PC-3 (cell line): ENCODE data around the gene KCND3. TPM values are rescaled to one million over a fixed set of nuclear protein-coding genes. Genes with fewer than 3 reads are reported as not detected.

ENCODE experiments used
- ATAC-seq: fragments of 200-7000 bp; cut with Tn5 transposase; 2 replicates; pipeline ENCODE4 v1.9.1; 2020; ENCODE audit warnings: mild to moderate bottlenecking, moderate library complexity
- BruUV-seq: library from RNA; stranded (reverse); fragments of 400-500 nt; replicated peaks from 2 replicates; lab custom pipeline; 2021; lab: Mats Ljungman, UMichigan
- CTCF ChIA-PET: fragments of 300-600 bp; sonication (Branson Sonifier 250); formaldehyde crosslinking; loops from one replicate; lab custom pipeline; 2022; ENCODE audit warnings: antibody characterized with exemption; lab: Charles Lee
- POLR2A ChIA-PET: fragments of 300-600 bp; sonication (Branson Sonifier 250); formaldehyde crosslinking; loops from one replicate; lab custom pipeline; 2022; ENCODE audit warnings: antibody characterized with exemption; ENCODE audit not compliant: unreplicated experiment; lab: Charles Lee
- DNase-seq: peaks from one replicate; pipeline ENCODE4 v3.0.0-alpha.2; 2015
- H2AFZ ChIP-seq: fragments of 300-600 bp; sonication (generic); 2 replicates; pipeline ENCODE4 v1.6.0; 2016; ENCODE audit warnings: antibody characterized with exemption, low read length
- H3F3A ChIP-seq: fragments of 300-600 bp; sonication (generic); one replicate; pipeline ENCODE4 v1.6.0; 2017; ENCODE audit warnings: antibody characterized with exemption, low read length, control low read depth, mild to moderate bottlenecking; ENCODE audit not compliant: unreplicated experiment
- H3K27ac ChIP-seq: fragments of 300-600 bp; sonication (generic); 2 replicates; pipeline ENCODE4 v1.5.1; 2016; ENCODE audit warnings: mild to moderate bottlenecking, low read length
- H3K27me3 ChIP-seq: fragments of 300-600 bp; sonication (generic); 2 replicates; pipeline ENCODE4 v1.6.1; 2016; ENCODE audit warnings: low read length, mixed read lengths
- H3K36me3 ChIP-seq: fragments of 300-600 bp; sonication (generic); 2 replicates; pipeline ENCODE4 v1.6.1; 2016; ENCODE audit warnings: low read depth, mixed run types, low read length, mixed read lengths
- H3K4me1 ChIP-seq: fragments of 300-600 bp; sonication (generic); 2 replicates; pipeline ENCODE4 v1.5.1; 2016; ENCODE audit warnings: low read length; ENCODE audit not compliant: insufficient read depth
- H3K4me2 ChIP-seq: fragments of 300-600 bp; sonication (generic); 2 replicates; pipeline ENCODE4 v1.6.0; 2016; ENCODE audit warnings: low read length
- H3K4me3 ChIP-seq: fragments of 300-600 bp; sonication (generic); 2 replicates; pipeline ENCODE4 v1.5.1; 2016; ENCODE audit warnings: mild to moderate bottlenecking, low read length, mixed read lengths
- H3K79me2 ChIP-seq: fragments of 300-600 bp; sonication (generic); 2 replicates; pipeline ENCODE4 v1.6.1; 2017; ENCODE audit warnings: low read length, mixed read lengths
- H3K9ac ChIP-seq: fragments of 300-600 bp; sonication (generic); 2 replicates; pipeline ENCODE4 v1.6.0; 2016; ENCODE audit warnings: mild to moderate bottlenecking, low read length
- H3K9me2 ChIP-seq: fragments of 300-600 bp; sonication (generic); replicated peaks from 2 replicates; pipeline ENCODE4 v1.6.1; 2016; ENCODE audit warnings: mixed run types, low read length, mixed read lengths
- H3K9me3 ChIP-seq: fragments of 300-600 bp; sonication (generic); 2 replicates; pipeline ENCODE4 v1.6.1; 2016; ENCODE audit warnings: low read length, mixed read lengths
- H4K20me1 ChIP-seq: fragments of 300-600 bp; sonication (generic); 2 replicates; pipeline ENCODE4 v1.6.1; 2016; ENCODE audit warnings: low read length, mixed read lengths
- EZH2 ChIP-seq: fragments of 300-600 bp; sonication (generic); IDR thresholded peaks from one replicate; pipeline ENCODE4 v1.6.1; 2017; ENCODE audit warnings: antibody characterized with exemption, mild to moderate bottlenecking, low read length; ENCODE audit not compliant: unreplicated experiment
- EZH2phosphoT487 ChIP-seq: fragments of 300-600 bp; sonication (generic); IDR thresholded peaks from 2 replicates; pipeline ENCODE4 v1.6.1; 2018; ENCODE audit warnings: mild to moderate bottlenecking, antibody characterized with exemption, low read length, borderline replicate concordance
- intact Hi-C: fragments of 100-400 bp; cut with micrococcal nuclease; formaldehyde crosslinking; loops from 2 replicates; pipeline ENCODE4 v1.9.0; 2023
- total RNA-seq: library from RNA; depleted of rRNA; stranded (reverse); fragments of >200 nt; gene quantifications from 2 replicates; pipeline ENCODE4 v1.2.3, GENCODE V29; 2014
- TF ChIP-seq, protein P1 (sequence below): fragments of 300-600 bp; sonication (generic); conservative IDR thresholded peaks from 2 replicates; pipeline ENCODE4 v1.5.1; 2017; ENCODE audit warnings: antibody characterized with exemption, low read depth, mild to moderate bottlenecking, low read length

The KCND3 gene
- total RNA-seq, 1 experiment from 2014 or later: not detected

GRCh38 chr1:111756124-111756513 lies 233.3 kb downstream of the KCND3 start:
- Histone ChIP-seq H3K4me3 (peak overlapping the region; percentile 82), H3K9ac (peak overlapping the region; percentile 92), H3K79me2 (peaks cover 36% of the 10 kb centered on the region), H3K4me2 (peak overlapping the region; percentile 96), H3K27me3 (no peaks in the 10 kb centered on the region), H3K36me3 (peaks cover 21% of the 10 kb centered on the region), H3K4me1 (peaks cover 18% of the 10 kb centered on the region), H3K9me3 (no peaks in the 10 kb centered on the region), H3K9me2 (no peaks in the 10 kb centered on the region), H2AFZ (peak overlapping the region; percentile 97), H3F3A (no peaks in the 10 kb centered on the region), H4K20me1 (no peaks in the 10 kb centered on the region), H3K27ac (peak overlapping the region; percentile 73)
- ChIA-PET POLR2A (interaction anchor here (0.6 kb wide), 1 partner anchor 17 kb away, joined by 3 read pairs; the partner anchor contains the start of gene INKA2), CTCF (no interaction called here)
- TF ChIP-seq EZH2phosphoT487 (no peak), EZH2 (no peak)
- TF ChIP-seq, protein P1, sequence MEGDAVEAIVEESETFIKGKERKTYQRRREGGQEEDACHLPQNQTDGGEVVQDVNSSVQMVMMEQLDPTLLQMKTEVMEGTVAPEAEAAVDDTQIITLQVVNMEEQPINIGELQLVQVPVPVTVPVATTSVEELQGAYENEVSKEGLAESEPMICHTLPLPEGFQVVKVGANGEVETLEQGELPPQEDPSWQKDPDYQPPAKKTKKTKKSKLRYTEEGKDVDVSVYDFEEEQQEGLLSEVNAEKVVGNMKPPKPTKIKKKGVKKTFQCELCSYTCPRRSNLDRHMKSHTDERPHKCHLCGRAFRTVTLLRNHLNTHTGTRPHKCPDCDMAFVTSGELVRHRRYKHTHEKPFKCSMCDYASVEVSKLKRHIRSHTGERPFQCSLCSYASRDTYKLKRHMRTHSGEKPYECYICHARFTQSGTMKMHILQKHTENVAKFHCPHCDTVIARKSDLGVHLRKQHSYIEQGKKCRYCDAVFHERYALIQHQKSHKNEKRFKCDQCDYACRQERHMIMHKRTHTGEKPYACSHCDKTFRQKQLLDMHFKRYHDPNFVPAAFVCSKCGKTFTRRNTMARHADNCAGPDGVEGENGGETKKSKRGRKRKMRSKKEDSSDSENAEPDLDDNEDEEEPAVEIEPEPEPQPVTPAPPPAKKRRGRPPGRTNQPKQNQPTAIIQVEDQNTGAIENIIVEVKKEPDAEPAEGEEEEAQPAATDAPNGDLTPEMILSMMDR: no peak
- no peak for DNase-seq
- ATAC-seq: peak; percentile 21
- intact Hi-C loops: no loop called here
- BruUV-seq: no TSS peak

DNA sequence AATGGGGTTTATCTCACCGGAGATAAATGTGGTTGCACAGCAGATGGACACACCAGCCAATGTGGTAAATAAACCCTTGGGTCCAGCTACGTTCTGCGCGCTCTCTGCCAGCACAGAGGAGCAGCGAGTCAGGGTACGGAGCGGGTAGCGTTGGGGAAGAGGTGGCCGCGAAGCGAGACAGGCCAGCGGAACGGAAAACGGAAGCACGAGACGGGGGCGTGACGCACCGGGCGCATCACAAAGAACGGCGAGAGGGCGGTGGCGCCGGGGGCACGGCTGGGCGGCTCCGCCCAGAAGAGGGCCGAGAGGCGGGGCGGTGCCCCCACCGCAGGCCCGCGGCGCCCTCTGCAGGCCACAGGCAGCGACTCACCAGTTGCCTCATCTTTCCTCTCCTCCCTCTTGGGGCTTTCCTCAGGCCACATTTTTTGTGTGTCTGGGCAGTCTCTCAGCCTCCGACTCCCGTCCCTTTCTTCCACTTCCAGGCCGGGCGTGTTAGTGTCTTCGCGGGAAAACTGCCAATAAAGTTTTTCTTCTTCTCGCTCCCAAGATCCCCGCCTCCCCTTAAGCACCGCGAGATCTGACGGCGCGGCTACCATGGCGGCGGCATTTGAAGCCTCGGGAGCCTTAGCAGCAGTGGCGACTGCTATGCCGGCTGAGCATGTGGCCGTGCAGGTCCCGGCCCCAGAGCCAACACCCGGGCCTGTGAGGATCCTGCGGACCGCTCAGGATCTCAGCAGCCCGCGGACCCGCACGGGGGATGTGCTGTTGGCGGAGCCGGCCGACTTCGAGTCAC lies 233.9 kb downstream of the KCND3 start, which contains the start of gene DDX20:
DDX20 (plus strand) TSS at position 571 of the 793 bp plus-strand sequence; CDS start at position 595, 24 bp downstream.
- POLR2A ChIA-PET: no interaction called here

More for the DNA sequence above, 233.9 kb downstream of the KCND3 start, which contains the start of gene DDX20:
- H3K36me3 ChIP-seq: peaks cover 16% of the 10 kb centered on the region
- H3K4me3 ChIP-seq: peak within 1 kb of the TSS; percentile 82
- H3K9ac ChIP-seq: peak within 1 kb of the TSS; percentile 92
- H3K27me3 ChIP-seq: no peaks in the 10 kb centered on the region
- H3K9me3 ChIP-seq: no peaks in the 10 kb centered on the region
- peak within 1 kb of the TSS; percentile 97 for H2AFZ ChIP-seq
- BruUV-seq: no TSS peak
- CTCF ChIA-PET: interaction anchor here (1.0 kb wide), 1 partner anchor 41 kb away, joined by 3 read pairs; no protein-coding TSS in a partner anchor
- DNase-seq (peak; percentile 95), ATAC-seq (peak; percentile 86)
- H3K27ac ChIP-seq: peak within 1 kb of the TSS; percentile 73
- TF ChIP-seq, protein P1: peak; percentile 89
- TF ChIP-seq EZH2phosphoT487 (no peak), EZH2 (no peak)
- H3K4me2 ChIP-seq: peak within 1 kb of the TSS; percentile 96
- intact Hi-C loops: loop anchor here (2.0 kb wide), 1 partner anchor 41 kb away; no protein-coding TSS in a partner anchor
- no peaks in the 10 kb centered on the region for H3K9me2 ChIP-seq
- H3K79me2 ChIP-seq: peaks cover 36% of the 10 kb centered on the region
- peaks cover 18% of the 10 kb centered on the region for H3K4me1 ChIP-seq
- H3F3A ChIP-seq: no peaks in the 10 kb centered on the region
- no peaks in the 10 kb centered on the region for H4K20me1 ChIP-seq
